Colonic mucosa (tissue), 4 donors: Measurements from ENCODE around the gene POLR2E. TPM values are rescaled to one million over a fixed set of nuclear protein-coding genes. Genes with fewer than 3 reads are reported as not detected.
"Not testable (repeated sequence)": the region's sequence is repeated elsewhere in the genome, so short reads cannot be mapped to it uniquely, and the experiment has no call there.

Source experiments
- DNase-seq: peaks from one replicate; pipeline ENCODE4 v3.0.0-alpha.2; 2020
- H3K27ac ChIP-seq: fragments of 200-600 bp; one replicate; pipeline ENCODE4 v1.8.0; 2021
- H3K27me3 ChIP-seq: fragments of 200-600 bp; one replicate; pipeline ENCODE4 v1.8.0; 2021
- H3K36me3 ChIP-seq: fragments of 200-600 bp; one replicate; pipeline ENCODE4 v1.8.0; 2021
- H3K4me1 ChIP-seq: fragments of 200-600 bp; one replicate; pipeline ENCODE4 v1.8.0; 2021; ENCODE audit warnings: mild to moderate bottlenecking
- H3K4me3 ChIP-seq: fragments of 200-600 bp; one replicate; pipeline ENCODE4 v1.8.0; 2021
- H3K9ac ChIP-seq, 2 donors: one replicate each; pipeline ENCODE4 v1.7.0; 2013; ENCODE audit warnings: control low read depth in 2 of 2, low read depth in 2 of 2, low read length in 2 of 2
- H3K9me3 ChIP-seq: fragments of 200-600 bp; one replicate; pipeline ENCODE4 v1.8.0; 2021
- CTCF ChIP-seq: fragments of 200-600 bp; IDR thresholded peaks from one replicate; pipeline ENCODE4 v1.8.0; 2022; ENCODE audit warnings: antibody characterized with exemption, mild to moderate bottlenecking
- intact Hi-C: fragments of 100-400 bp; cut with DNase I; formaldehyde crosslinking; loops from one replicate; pipeline ENCODE4 v1.14.1; 2022
- total RNA-seq, 2 donors: library from RNA; stranded (reverse); fragmentation: NEBNext Ultra II Directional in 1 of 2; extraction: Animal tissue kit (Norgen Biotek cat#: 25700) in 1 of 2; gene quantifications; one replicate each; pipeline ENCODE4 v1.2.1, GENCODE V29; 2021
- donor health status: healthy.
- donor health status: DM: no; HTN: no; CAD: no.
- donor health status: DM: no; HTN: no; CAD: no.

POLR2E gene
- total RNA-seq, 2 donors from 2014 or later: 135 to 245 TPM

- Histone ChIP-seq H3K27me3 (no peaks in the 10 kb centered on the region), H3K4me3 (no peak overlapping the region), H3K4me1 (peaks cover 17% of the 10 kb centered on the region), H3K9ac (no peak overlapping the region), H3K9me3 (no peaks in the 10 kb centered on the region), H3K27ac (no peak overlapping the region), H3K36me3 (peaks cover 49% of the 10 kb centered on the region)
- DNase-seq: no peak
- intact Hi-C loops: no loop called here
- no peak for TF ChIP-seq CTCF
Measured at GRCh38 chr19:1115646-1116420, 20.7 kb upstream of the POLR2E start.

GRCh38 chr19:1114728-1115127 is 19.6 kb upstream of the POLR2E start:
- H3K9me3 ChIP-seq, H3K4me3 ChIP-seq, DNase-seq, H3K27me3 ChIP-seq, H3K27ac ChIP-seq, H3K9ac ChIP-seq: not testable (repeated sequence)
- Histone ChIP-seq H3K36me3 (peaks cover 42% of the 10 kb centered on the region), H3K4me1 (peaks cover 17% of the 10 kb centered on the region)
- intact Hi-C loops: loop anchor here (5.0 kb wide), 1 partner anchor 78 kb away; no protein-coding TSS in a partner anchor

GRCh38 chr19:1113986-1114483 is 18.9 kb upstream of the POLR2E start:
- DNase-seq: no peak
- Histone ChIP-seq H3K9me3 (no peaks in the 10 kb centered on the region), H3K27me3 (no peaks in the 10 kb centered on the region), H3K4me1 (peaks cover 17% of the 10 kb centered on the region), H3K36me3 (peaks cover 37% of the 10 kb centered on the region), H3K9ac (peak overlapping the region; percentile 68 to 69), H3K27ac (peak overlapping the region; percentile 76), H3K4me3 (no peak overlapping the region)
- intact Hi-C loops: loop anchor here (5.0 kb wide), 1 partner anchor 78 kb away; no protein-coding TSS in a partner anchor
- no peak for TF ChIP-seq CTCF

- Histone ChIP-seq H3K36me3 (peaks cover 35% of the 10 kb centered on the region), H3K27ac (peak overlapping the region; percentile 76), H3K9me3 (no peaks in the 10 kb centered on the region), H3K4me1 (peaks cover 17% of the 10 kb centered on the region), H3K9ac (peak overlapping the region; percentile 68 to 69), H3K27me3 (no peaks in the 10 kb centered on the region), H3K4me3 (no peak overlapping the region)
- DNase-seq: peak; percentile 99
- intact Hi-C loops: loop anchor here (5.0 kb wide), 1 partner anchor 79 kb away; no protein-coding TSS in a partner anchor
- TF ChIP-seq CTCF: peak; percentile 87
Measured at GRCh38 chr19:1113030-1113985, 18.1 kb upstream of the POLR2E start.

GRCh38 chr19:1112268-1113029 is 17.3 kb upstream of the POLR2E start:
- DNase-seq: peak; percentile 93
- H3K27ac ChIP-seq: peak overlapping the region; percentile 52
- intact Hi-C loops: loop anchor here (5.0 kb wide), 1 partner anchor 80 kb away; no protein-coding TSS in a partner anchor
- no peak overlapping the region for H3K4me3 ChIP-seq
- no peak for TF ChIP-seq CTCF
- no peaks in the 10 kb centered on the region for H3K27me3 ChIP-seq
- H3K4me1 ChIP-seq: peaks cover 19% of the 10 kb centered on the region
- H3K9me3 ChIP-seq: no peaks in the 10 kb centered on the region
- peaks cover 33% of the 10 kb centered on the region for H3K36me3 ChIP-seq
- H3K9ac ChIP-seq: peak overlapping the region; percentile 24 to 32
